ENCODE results near the gene SPATS2.

SPATS2 gene

DNA sequence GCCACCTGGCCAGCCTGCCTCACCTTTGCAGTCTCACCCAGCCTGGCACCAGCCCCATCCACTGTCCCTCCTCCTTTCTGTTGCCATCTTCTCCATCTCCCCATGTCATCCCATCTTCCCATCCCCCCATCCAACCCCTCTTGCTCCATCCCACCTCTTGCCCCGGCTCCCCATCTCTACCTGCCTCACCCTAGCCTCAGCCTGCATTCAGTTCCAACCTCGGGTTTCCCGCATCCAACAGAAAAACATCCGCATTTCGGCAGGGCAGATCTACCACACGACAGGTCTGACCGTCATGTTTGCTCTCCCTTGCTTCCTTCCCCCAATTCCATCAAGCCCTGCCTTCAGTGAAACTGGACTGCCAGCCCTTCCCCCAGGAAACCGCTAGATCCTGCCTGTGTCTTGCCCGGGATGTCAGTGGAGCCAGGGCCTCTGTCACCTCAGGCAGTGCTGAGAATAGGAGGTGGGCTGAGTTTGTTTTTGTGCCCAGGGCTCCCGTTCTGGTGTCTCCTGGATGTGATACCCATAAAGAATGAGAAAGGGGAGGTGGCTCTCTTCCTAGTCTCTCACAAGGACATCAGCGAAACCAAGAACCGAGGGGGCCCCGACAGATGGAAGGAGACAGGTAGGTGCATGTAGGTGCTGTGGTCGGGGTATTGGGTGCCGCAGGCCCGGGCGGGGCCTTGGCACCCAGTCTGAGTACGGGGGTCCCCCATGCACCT lies 174.0 kb downstream of the SPATS2 start:
- DNase-seq (ENCODE audit: extremely low read depth, low read depth) = no peak
- TF ChIP-seq, protein P1, sequence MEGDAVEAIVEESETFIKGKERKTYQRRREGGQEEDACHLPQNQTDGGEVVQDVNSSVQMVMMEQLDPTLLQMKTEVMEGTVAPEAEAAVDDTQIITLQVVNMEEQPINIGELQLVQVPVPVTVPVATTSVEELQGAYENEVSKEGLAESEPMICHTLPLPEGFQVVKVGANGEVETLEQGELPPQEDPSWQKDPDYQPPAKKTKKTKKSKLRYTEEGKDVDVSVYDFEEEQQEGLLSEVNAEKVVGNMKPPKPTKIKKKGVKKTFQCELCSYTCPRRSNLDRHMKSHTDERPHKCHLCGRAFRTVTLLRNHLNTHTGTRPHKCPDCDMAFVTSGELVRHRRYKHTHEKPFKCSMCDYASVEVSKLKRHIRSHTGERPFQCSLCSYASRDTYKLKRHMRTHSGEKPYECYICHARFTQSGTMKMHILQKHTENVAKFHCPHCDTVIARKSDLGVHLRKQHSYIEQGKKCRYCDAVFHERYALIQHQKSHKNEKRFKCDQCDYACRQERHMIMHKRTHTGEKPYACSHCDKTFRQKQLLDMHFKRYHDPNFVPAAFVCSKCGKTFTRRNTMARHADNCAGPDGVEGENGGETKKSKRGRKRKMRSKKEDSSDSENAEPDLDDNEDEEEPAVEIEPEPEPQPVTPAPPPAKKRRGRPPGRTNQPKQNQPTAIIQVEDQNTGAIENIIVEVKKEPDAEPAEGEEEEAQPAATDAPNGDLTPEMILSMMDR (IDR thresholded peaks at IDR 0.05; ENCODE audit: low read depth, low read length, missing control alignments) = no peak
- no peak overlapping the region for H3K4me3 ChIP-seq (replicated peaks; ENCODE audit: low read depth, low read length)

DNA sequence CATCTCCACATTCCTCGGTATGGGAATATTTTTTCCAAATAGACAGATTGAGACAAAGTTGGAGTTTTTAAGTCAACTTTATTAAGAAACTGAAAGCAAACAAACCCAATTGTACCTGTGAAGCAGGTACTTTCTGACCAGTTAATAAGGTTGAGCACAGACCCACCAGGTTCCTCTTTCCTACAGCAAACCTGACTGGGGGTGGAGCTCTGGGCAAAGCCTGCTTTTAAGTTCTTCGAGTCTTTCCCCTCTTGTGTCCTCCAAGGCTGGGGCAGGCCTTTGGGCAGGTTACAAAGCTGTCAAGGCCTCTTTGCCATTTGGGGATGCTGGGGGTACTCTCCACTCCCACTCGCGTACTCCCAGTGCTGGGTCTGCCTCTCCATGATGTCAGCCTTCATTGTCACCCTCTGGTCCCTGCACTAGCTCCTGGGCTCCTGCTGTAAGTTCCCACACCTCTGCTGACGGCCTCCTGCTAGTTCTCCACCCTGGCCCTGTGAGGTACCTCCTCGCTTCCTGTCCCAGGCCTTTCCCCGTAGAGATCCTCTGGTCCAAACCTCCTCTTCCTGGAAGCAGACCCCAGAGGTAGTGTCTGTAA lies 174.7 kb downstream of the SPATS2 start:
- H3K4me3 ChIP-seq (replicated peaks; ENCODE audit: low read depth, low read length) = no peak overlapping the region
- TF ChIP-seq, protein P1 (IDR thresholded peaks at IDR 0.05; ENCODE audit: low read depth, low read length, missing control alignments) = no peak
- no peak for DNase-seq (ENCODE audit: extremely low read depth, low read depth)

DNA sequence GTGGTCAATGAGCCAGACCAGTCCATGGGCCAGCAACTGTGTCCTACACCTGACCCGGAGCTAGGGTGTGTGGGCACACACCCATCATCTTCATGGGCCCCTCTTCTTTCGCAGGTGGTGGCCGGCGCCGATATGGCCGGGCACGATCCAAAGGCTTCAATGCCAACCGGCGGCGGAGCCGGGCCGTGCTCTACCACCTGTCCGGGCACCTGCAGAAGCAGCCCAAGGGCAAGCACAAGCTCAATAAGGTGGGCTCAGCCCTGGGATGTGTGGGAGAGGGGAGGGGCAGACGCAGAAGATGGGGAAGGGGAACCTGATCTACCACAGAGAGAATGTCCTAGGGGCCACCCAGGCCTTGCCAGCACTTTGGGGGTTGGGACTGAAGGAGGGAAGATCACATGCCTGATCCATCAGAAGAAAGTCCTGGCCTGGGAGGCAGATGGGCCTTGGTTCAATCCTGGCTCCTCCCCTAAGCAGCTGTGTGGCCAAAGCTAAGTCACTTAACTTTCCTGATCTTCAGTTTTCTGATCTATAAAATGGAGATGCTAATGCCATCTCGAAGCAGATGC lies 175.4 kb downstream of the SPATS2 start:
- no peak overlapping the region for H3K4me3 ChIP-seq (replicated peaks; ENCODE audit: low read depth, low read length)
- DNase-seq (ENCODE audit: extremely low read depth, low read depth) = no peak
- TF ChIP-seq, protein P1 (IDR thresholded peaks at IDR 0.05; ENCODE audit: low read depth, low read length, missing control alignments) = no peak

DNA sequence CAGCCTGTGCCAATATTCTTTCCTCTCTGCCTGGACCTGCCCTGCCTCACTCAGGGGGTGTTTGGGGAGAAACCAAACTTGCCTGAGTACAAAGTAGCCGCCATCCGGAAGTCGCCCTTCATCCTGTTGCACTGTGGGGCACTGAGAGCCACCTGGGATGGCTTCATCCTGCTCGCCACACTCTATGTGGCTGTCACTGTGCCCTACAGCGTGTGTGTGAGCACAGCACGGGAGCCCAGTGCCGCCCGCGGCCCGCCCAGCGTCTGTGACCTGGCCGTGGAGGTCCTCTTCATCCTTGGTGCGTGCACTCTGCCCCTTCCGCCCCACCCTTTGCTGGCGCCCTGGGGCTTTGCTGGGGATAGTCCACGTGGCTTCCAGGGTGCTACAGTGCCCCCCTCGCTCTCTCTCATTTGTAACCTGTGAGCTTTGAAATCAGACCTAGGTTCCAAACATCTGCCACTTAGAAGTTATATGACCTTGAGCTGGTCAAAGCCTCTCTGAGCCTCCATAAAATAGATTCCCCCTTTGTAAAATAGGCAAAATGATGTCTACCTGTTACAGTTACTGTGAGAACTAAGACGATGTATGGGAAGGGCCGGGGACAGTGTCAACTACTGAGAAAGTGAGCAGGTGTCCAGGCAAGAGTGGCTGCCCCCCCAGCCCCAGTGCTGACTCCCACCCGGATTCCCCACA lies 176.1 kb downstream of the SPATS2 start:
- no peak overlapping the region for H3K4me3 ChIP-seq (replicated peaks; ENCODE audit: low read depth, low read length)
- TF ChIP-seq, protein P1 (IDR thresholded peaks at IDR 0.05; ENCODE audit: low read depth, low read length, missing control alignments) = no peak
- no peak for DNase-seq (ENCODE audit: extremely low read depth, low read depth)

DNA sequence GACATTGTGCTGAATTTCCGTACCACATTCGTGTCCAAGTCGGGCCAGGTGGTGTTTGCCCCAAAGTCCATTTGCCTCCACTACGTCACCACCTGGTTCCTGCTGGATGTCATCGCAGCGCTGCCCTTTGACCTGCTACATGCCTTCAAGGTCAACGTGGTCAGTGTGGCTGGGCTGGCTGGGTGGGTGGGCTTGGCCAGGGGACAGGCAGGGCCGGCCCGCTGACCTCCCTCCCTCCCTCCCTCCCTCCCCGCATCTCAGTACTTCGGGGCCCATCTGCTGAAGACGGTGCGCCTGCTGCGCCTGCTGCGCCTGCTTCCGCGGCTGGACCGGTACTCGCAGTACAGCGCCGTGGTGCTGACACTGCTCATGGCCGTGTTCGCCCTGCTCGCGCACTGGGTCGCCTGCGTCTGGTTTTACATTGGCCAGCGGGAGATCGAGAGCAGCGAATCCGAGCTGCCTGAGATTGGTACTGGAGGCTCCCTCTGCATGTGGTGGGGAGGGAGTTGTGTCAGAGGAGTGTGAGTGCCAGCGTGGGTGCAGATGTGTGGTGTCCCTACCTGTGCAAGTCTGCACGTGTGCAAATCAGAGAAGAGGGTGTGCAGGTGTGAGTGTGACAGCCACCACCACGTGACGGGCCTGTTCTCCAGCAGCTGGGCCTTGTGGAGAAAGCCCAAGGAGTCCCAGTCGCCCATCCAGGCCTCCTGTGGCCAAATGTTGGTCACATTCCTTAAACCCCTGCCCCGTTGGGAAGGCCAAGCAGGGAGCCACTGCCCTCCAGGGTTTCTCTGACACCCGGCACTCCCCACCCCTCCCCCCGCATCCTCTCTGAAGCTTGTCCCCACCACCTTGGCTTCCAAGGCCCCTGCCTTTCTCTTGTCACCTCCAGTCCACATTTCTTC lies 176.9 kb downstream of the SPATS2 start:
- no peak overlapping the region for H3K4me3 ChIP-seq (replicated peaks; ENCODE audit: low read depth, low read length)
- TF ChIP-seq, protein P1 (IDR thresholded peaks at IDR 0.05; ENCODE audit: low read depth, low read length, missing control alignments) = no peak
- no peak for DNase-seq (ENCODE audit: extremely low read depth, low read depth)

DNA sequence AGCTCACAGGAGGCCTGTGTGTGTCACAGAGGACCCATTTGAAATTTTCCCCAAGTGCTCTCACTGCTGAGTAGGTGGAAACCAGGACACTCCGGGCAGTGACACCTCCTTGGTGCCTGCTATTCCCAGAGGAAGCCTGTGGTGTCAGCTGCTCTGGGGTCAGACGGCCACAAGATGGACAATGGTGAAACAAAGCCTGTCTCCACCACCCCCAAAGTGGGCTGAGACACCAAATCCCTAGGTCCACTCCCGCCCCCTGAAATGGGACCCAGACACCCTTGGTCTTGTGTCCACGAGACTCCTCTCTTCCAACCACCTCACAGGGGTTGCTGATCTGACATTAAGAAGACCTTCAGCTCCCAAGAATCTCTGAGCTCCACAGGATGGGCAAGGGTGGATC lies 178.6 kb downstream of the SPATS2 start:
- DNase-seq (ENCODE audit: extremely low read depth, low read depth) = no peak
- H3K4me3 ChIP-seq (replicated peaks; ENCODE audit: low read depth, low read length) = no peak overlapping the region
- TF ChIP-seq, protein P1 (IDR thresholded peaks at IDR 0.05; ENCODE audit: low read depth, low read length, missing control alignments) = no peak

All from HFF-Myc (cell line).